ENCODE results near the gene SLC5A2. TPM values are rescaled to one million over a fixed set of nuclear protein-coding genes. Genes with fewer than 3 reads are reported as not detected.
"Not testable (repeated sequence)": the region's sequence is repeated elsewhere in the genome, so short reads cannot be mapped to it uniquely, and the experiment has no call there.

SLC5A2 gene
- total RNA-seq, 1 experiment from 2014 or later = not detected

DNA sequence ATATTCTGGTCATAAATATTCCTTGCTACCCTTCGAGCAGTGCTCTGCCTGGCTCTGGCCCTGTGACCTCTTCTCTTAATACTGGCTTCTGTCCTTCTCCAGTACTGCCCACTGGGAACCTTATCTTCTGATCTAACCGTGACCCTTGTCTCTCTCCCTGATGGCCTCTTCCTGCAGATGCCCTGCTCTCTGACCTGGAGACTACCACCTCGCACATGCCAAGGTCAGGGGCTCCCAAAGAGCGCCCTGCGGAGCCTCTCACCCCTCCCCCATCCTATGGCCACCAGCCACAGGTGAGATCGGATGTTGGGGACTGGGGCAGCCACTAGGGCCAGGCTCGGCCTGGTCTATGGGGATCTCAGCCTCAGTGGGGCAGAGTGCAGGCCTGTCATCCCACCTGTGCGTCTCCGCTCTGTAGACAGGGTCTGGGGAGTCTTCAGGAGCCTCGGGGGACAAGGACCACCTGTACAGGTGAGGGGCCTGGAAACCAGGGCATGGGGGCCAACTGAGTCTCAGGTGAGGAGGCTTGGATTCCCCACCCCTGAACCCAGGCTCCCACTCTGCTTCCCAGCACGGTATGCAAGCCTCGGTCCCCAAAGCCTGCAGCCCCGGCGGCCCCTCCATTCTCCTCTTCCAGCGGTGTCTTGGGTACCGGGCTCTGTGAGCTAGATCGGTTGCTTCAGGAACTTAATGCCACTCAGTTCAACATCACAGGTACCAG, 9.5 kb upstream of the SLC5A2 start:
- in situ Hi-C loops (cut with HindIII; ENCODE audit: low pct_unique_long_range_greater_than_20kb, low sequenced_read_pairs) = no loop called here
- no peak for DNase-seq (ENCODE audit: low read depth)

DNA sequence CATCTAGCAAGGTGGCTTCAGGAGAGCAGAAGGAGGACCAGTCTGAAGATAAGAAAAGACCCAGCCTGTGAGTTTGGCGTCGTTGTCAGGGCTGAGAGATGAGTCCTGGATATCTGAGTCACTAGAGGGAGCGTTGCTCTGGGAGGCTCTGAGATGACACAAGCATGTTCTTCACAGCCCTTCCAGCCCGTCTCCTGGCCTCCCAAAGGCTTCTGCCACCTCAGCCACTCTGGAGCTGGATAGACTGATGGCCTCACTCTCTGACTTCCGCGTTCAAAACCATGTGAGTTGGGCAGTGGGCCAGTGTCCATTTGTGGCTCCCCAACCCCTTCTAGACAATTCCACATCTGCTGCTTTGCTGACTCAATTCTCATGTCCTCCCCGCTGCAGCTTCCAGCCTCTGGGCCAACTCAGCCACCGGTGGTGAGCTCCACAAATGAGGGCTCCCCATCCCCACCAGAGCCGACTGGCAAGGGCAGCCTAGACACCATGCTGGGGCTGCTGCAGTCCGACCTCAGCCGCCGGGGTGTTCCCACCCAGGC, 8.7 kb upstream of the SLC5A2 start:
- DNase-seq (ENCODE audit: low read depth) = no peak
- in situ Hi-C loops (cut with HindIII; ENCODE audit: low pct_unique_long_range_greater_than_20kb, low sequenced_read_pairs) = no loop called here

DNA sequence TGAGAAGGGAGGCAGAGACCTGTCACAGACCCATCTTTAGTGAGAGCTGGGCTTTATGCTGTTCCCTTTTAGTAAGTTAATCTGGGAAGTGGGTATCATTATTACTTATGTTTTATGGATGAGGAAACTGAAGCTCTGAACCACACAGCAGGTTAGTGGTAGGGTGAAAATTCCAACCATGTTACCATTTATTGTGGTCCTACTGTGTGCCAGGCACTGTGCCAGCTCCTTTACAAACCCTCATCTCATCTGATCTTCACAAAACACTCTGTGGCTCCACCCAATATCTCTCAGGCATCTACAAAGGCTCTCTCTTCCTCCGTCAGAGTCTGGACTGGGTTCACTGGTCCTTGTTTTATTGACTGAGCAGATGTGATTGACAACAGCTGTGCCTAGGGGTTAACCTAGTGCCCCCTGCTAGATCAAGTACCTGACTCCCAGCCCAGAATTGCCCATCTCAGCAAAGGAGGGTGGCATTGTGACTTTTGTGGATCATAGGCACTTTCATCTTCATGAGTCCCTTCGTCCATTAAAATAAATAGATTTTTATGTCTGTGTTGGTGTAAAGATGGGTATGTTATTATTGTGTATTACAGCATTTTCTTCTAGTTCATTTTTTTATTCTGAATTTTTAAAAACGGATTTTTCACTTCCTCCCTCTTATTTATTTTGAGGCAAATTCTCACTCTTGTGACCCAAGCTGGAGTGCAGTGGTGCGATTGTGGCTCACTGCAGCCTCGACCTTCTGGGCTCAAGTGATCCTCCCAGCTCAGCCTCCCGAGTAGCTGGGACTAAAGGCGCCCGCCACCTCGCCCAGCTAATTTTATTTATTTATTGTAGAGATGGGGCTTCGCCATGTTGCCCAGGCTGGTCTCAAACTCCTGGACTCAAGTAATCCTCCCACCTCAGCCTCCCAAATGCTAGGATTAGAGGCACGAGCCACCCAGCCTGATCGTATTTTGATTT, 7.9 kb upstream of the SLC5A2 start:
- in situ Hi-C loops (cut with HindIII; ENCODE audit: low pct_unique_long_range_greater_than_20kb, low sequenced_read_pairs) = no loop called here

DNA sequence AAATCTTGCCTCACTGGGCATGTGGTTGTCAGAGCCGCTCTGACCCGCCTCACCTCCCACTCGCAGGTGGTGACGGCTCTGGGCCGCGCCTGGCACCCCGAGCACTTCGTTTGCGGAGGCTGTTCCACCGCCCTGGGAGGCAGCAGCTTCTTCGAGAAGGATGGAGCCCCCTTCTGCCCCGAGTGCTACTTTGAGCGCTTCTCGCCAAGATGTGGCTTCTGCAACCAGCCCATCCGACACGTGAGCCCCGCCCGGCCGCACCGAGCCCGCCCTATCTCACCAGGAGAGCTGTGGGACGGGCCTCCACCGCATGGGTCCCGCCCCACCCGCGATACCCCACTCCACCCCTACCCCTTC, 7.0 kb upstream of the SLC5A2 start:
- no peak for DNase-seq (ENCODE audit: low read depth)
- in situ Hi-C loops (cut with HindIII; ENCODE audit: low pct_unique_long_range_greater_than_20kb, low sequenced_read_pairs) = no loop called here

More for the DNA sequence above, 7.9 kb upstream of the SLC5A2 start:
- DNase-seq (ENCODE audit: low read depth) = no peak

DNA sequence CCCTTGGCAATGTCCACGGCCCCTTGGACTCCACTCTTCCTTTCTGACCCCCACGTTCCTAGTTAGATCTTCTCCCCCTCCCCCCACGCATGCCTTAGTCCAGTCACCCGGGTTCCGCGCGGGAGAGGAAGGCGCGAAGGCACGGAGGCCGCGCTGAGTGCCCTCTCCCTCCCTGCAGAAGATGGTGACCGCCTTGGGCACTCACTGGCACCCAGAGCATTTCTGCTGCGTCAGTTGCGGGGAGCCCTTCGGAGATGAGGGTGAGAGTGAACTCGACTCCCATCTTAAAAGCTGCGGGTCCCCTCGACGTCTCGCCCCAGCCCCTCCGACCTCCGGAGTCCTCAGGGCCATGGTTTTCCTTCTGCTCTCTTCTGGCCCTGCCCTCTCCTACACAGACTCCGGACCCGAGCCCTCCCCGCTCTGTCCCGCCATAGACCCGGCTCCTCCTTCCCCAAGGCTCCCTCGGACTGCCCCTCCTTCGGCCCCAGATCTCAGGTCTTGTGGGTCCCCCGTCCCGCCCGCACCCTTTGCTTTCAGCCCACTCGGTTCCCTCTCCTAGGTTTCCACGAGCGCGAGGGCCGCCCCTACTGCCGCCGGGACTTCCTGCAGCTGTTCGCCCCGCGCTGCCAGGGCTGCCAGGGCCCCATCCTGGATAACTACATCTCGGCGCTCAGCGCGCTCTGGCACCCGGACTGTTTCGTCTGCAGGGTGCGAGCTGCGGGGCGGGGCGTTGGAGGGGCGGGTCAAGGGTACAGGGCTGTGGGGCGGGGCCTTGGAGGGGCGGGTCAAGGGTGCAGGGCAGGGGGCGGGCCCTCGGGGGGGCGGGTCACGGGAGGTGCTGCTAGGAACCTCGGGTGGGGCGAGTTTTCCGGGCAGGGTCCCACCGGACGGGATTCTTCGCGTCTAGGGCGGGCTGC, 6.4 kb upstream of the SLC5A2 start:
- peak; percentile 73 for DNase-seq (ENCODE audit: low read depth)
- in situ Hi-C loops (cut with HindIII; ENCODE audit: low pct_unique_long_range_greater_than_20kb, low sequenced_read_pairs) = no loop called here

DNA sequence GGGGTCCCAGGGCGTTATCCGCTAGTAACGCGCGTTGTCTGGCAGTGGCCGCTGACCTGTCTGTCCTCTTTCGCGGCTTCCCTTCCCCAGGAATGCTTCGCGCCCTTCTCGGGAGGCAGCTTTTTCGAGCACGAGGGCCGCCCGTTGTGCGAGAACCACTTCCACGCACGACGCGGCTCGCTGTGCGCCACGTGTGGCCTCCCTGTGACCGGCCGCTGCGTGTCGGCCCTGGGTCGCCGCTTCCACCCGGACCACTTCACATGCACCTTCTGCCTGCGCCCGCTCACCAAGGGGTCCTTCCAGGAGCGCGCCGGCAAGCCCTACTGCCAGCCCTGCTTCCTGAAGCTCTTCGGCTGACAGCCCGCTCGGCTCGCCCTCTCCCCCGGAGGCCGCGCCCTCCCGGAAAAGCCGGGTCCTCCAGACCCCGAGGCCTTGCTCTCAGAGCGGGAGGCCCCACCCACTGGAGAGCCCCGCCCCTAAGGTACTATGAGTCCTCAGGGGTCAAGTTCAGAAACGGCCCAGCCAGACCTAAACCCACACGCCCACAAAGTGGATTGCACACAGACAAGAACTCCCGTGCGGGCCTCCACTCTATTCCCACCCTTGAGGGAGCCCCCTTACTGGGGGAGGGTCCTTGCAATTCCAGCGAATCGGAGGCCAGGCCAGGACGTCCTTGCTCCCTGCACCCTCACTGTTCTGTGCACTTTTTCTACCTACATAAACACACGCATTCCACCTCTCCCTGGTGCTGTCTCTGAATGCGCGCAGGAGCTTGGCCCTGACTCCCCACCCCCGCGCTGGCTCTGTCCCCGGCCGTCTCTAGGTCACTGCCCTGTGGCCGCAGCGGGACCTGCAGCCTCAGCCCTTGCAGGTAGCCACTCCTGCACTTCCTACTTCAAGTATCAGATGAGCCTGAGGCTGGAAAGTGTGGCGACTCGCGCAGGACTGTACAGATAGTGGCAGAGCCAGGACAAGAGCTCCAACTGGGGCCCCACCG, 5.4 kb upstream of the SLC5A2 start:
- in situ Hi-C loops (cut with HindIII; ENCODE audit: low pct_unique_long_range_greater_than_20kb, low sequenced_read_pairs) = no loop called here
- DNase-seq (ENCODE audit: low read depth) = peak; percentile 76

DNA sequence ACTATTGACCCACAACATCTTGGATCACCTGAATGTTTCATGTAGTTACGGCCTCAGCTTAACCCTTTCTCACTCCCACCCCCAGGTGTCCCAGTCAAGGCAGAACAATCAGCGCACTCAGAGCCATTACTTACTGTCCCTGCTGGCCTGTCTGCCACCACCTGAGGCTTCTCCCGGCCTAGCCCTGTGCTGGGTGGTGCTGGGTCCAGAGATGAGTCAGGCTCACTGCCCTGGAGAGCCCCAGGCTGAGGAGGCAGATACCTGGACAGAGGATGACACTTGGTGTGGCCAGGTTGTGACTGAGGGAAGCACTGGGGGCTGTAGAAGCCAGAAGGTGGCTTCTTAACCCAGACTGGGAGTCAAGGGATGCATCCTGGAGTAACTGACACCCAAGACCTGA, 4.0 kb upstream of the SLC5A2 start:
- in situ Hi-C loops (cut with HindIII; ENCODE audit: low pct_unique_long_range_greater_than_20kb, low sequenced_read_pairs) = no loop called here

DNA sequence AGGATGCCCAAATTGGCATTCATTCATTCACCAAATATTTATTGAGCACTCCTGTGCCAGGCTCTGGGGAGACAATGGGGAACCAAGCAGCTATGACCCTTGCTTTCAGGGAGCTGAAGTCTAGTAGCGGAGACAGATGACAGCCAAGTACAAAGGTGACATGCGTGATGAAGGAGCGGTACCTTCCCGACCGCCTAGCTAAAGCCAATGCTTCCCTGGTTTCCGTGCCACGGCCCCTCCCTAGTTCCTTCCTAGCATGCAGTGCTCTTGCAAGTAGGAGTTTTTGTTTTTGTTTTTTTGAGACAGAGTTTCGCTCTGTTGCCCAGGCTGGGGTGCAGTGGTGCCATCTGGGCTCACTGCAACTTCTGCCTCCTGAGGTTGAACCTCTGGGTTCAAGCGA, 3.2 kb upstream of the SLC5A2 start:
- in situ Hi-C loops (cut with HindIII; ENCODE audit: low pct_unique_long_range_greater_than_20kb, low sequenced_read_pairs) = no loop called here
- no peak for DNase-seq (ENCODE audit: low read depth)

More for the DNA sequence above, 4.0 kb upstream of the SLC5A2 start:
- DNase-seq (ENCODE audit: low read depth) = no peak

DNA sequence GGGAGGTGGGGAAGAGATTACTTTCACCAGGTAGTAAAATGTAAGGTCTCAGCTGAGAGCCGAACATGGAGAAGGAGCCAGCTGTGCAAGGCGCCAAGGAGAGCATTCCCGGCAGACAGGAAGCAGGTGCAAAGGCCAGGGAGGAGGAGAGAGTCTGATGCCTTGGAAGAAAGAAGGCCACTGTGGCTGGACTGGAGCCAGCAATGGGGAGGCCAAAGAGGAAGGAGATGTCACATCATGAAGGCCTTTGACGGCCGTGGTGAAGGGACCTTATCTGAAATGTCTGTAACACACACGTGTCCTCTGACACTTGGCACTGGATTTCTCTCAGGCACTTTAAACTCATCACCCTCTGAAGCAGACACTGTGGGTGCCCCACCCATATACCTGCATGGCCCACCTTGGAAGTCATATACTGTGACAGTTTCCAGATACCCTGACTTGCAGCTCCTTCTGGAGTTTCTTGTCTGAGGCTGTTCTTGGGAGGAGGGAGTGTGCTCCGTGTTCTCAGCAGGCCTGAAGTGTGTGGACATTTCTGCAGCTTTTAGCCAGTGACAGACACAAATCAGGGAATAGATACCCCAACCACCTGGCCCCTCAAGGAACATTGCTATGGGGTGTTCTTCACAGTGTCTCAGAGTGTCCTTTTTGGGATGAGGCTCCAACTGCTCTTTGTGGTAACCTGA, 1.9 kb upstream of the SLC5A2 start:
- DNase-seq (ENCODE audit: low read depth) = no peak
- in situ Hi-C loops (cut with HindIII; ENCODE audit: low pct_unique_long_range_greater_than_20kb, low sequenced_read_pairs) = no loop called here

DNA sequence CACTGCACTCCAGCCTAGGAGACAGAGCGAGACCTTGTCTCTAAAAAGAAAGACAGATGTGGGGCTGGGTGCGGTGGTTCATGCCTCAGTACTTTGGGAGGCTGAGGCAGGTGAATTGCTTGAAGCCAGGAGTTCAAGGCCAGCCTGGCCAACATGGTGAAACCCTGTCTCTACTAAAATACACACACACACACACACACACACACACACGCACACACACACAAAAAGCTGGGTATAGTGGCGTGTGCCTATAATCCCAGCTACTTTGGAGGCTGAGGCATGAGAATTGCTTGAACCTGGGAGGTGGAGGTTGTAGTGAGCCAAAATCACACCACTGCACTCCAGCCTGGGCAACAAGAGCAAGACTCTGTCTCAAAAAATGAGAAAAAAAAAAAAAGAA, 1.1 kb downstream of the SLC5A2 start:
- in situ Hi-C loops (cut with HindIII; ENCODE audit: low pct_unique_long_range_greater_than_20kb, low sequenced_read_pairs); DNase-seq (ENCODE audit: low read depth): not testable (repeated sequence)

DNA sequence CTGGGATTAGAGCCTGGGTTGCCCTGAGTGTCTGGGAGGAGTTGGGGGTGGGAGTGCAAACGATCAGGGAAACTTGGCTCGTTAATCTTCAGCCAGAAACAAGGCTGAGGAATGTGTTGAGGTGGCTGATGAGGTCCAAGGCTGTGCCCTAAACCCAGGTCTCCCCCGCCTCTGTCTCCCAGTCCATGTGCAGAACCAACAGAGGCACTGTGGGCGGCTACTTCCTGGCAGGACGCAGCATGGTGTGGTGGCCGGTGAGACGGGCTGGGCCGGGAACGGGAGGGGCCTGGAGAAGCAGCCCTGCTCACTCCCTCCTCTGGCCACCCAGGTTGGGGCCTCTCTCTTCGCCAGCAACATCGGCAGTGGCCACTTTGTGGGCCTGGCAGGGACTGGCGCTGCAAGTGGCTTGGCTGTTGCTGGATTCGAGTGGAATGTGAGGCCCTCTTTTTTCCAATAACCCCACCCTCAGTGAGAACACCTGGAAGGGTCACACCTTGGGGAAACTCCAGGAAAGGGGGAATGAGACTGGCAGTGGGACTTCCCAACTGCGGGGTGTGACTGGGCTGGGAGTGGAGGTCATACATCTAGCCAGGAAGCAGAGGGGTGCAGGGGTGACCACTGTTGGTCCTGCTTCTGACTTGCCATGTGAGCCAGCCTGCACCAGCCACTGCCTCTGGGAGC, 1.7 kb downstream of the SLC5A2 start:
- peak; percentile 24 for DNase-seq (ENCODE audit: low read depth)
- in situ Hi-C loops (cut with HindIII; ENCODE audit: low pct_unique_long_range_greater_than_20kb, low sequenced_read_pairs) = no loop called here

DNA sequence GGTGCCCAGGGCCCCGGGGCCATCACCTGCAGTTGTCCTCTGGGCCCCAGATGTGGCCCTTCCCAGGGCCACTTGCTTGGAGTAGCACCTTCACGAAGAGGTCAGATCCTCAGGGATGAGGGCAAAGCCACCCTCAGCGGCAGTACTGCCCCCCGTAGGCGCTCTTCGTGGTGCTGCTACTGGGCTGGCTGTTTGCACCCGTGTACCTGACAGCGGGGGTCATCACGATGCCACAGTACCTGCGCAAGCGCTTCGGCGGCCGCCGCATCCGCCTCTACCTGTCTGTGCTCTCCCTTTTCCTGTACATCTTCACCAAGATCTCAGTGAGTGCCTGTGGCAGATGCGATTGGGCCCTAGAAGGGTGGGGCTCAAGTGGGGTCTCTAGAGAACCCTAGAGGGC, 2.6 kb downstream of the SLC5A2 start:
- in situ Hi-C loops (cut with HindIII; ENCODE audit: low pct_unique_long_range_greater_than_20kb, low sequenced_read_pairs) = no loop called here
- DNase-seq (ENCODE audit: low read depth) = no peak

DNA sequence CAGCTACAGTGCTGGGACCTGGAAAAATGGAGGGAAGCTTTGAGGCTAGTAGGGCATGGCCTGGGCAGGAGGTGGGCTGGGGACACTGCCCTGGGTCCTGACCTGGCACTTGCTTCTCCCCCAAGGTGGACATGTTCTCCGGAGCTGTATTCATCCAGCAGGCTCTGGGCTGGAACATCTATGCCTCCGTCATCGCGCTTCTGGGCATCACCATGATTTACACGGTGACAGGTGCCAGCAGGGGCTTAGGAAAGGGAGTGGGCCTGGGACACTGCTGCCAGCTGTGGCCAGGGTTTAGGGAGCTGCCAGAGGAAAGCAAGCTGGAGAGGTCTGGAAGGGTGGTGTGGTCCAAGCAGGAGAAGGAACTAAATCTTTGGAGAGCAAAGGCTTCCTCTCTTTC, 3.1 kb downstream of the SLC5A2 start:
- in situ Hi-C loops (cut with HindIII; ENCODE audit: low pct_unique_long_range_greater_than_20kb, low sequenced_read_pairs) = no loop called here
- DNase-seq (ENCODE audit: low read depth) = no peak

DNA sequence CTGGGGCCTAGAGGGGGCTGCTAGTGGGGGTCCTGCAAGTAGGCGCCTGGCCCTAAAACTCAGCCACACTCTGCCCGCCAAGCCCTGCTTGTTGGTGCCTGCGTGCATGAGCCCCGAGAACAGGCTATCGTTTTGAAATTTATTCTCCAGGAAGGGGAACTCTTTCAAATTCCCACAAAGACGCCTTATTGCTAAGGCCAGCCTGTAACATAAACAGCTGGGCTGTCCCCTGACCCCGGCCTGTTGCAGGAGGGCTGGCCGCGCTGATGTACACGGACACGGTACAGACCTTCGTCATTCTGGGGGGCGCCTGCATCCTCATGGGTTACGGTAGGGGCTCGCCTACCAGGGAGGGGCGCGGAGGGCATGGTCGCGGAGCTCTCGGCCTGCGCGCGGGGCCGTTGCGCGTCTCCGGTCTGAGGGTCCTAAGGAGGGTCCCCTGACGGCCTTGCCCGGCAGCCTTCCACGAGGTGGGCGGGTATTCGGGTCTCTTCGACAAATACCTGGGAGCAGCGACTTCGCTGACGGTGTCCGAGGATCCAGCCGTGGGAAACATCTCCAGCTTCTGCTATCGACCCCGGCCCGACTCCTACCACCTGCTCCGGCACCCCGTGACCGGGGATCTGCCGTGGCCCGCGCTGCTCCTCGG, 4.3 kb downstream of the SLC5A2 start:
- in situ Hi-C loops (cut with HindIII; ENCODE audit: low pct_unique_long_range_greater_than_20kb, low sequenced_read_pairs) = no loop called here

DNA sequence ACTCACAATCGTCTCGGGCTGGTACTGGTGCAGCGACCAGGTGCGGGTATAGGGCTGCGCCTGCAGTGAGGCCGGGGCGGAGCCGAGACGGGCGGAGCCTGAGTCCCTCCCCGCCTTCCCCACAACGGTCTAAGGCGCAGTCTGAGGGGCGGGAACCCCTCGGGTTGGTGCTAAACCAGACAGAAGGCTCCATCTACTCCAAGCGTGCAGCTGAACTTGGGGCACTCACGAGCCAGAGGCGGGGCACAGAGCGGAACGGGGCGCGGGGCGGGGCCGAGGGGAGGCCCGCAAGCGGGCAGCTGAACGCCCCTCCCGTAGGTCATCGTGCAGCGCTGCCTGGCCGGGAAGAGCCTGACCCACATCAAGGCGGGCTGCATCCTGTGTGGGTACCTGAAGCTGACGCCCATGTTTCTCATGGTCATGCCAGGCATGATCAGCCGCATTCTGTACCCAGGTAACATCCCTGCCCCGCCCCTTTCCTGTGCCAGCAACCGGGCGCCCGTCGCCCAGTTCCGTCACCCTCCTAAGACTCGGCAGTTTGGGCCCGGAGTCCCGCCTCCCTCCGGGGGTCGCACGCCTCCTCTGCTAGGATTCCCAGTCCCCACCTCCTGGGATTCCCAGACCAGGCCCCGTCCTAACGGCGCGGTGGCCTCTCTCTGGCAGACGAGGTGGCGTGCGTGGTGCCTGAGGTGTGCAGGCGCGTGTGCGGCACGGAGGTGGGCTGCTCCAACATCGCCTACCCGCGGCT, 5.0 kb downstream of the SLC5A2 start:
- DNase-seq (ENCODE audit: low read depth) = peak; percentile 57
- in situ Hi-C loops (cut with HindIII; ENCODE audit: low pct_unique_long_range_greater_than_20kb, low sequenced_read_pairs) = no loop called here

More for the DNA sequence above, 4.3 kb downstream of the SLC5A2 start:
- no peak for DNase-seq (ENCODE audit: low read depth)

Data from Caki2 (cell line).